OCI-LY1 (cell line): ENCODE measurements around the gene HID1.

Source experiments
- H2AFZ ChIP-seq: fragments of 200-600 bp; sonication (generic), shearing (Covaris generic); 2 replicates; pipeline ENCODE4 v1.6.0; 2014; ENCODE audit warnings: antibody characterized with exemption, mild to moderate bottlenecking, low read length
- H3F3A ChIP-seq: fragments of 200-600 bp; sonication (generic), shearing (Covaris generic); 2 replicates; pipeline ENCODE4 v1.6.0; 2014; ENCODE audit warnings: mild to moderate bottlenecking, antibody characterized with exemption, low read length, moderate library complexity; ENCODE audit not compliant: insufficient read depth
- H3K27ac ChIP-seq: fragments of 200-600 bp; sonication (generic); 2 replicates; pipeline ENCODE4 v1.5.1; 2014; ENCODE audit warnings: low read length, mixed run types, mild to moderate bottlenecking, low read depth; ENCODE audit not compliant: poor library complexity, severe bottlenecking
- H3K27me3 ChIP-seq: fragments of 200-600 bp; sonication (generic); 2 replicates; pipeline ENCODE4 v1.6.0; 2014; ENCODE audit warnings: antibody characterized with exemption, mild to moderate bottlenecking, low read length, moderate library complexity; ENCODE audit not compliant: insufficient read depth
- H3K36me3 ChIP-seq: fragments of 200-600 bp; sonication (generic); 2 replicates; pipeline ENCODE4 v1.6.1; 2014; ENCODE audit warnings: mild to moderate bottlenecking, antibody characterized with exemption, low read length, moderate library complexity, mixed read lengths; ENCODE audit not compliant: insufficient read depth
- H3K4me1 ChIP-seq: fragments of 200-600 bp; sonication (generic); 2 replicates; pipeline ENCODE4 v1.5.1; 2014; ENCODE audit warnings: mild to moderate bottlenecking, low read length, moderate library complexity; ENCODE audit not compliant: insufficient read depth, severe bottlenecking
- H3K4me2 ChIP-seq: fragments of 200-600 bp; sonication (generic), shearing (Covaris generic); 2 replicates; pipeline ENCODE4 v1.6.1; 2014; ENCODE audit warnings: low read length
- H3K4me3 ChIP-seq: fragments of 200-600 bp; sonication (generic); 2 replicates; pipeline ENCODE4 v1.5.1; 2014; ENCODE audit warnings: low read length, low read depth, mild to moderate bottlenecking, mixed read lengths; ENCODE audit not compliant: poor library complexity, severe bottlenecking
- H3K79me2 ChIP-seq: fragments of 200-600 bp; shearing (Covaris generic); 2 replicates; pipeline ENCODE4 v1.6.1; 2016; ENCODE audit warnings: mixed run types, low read length, mixed read lengths; ENCODE audit not compliant: insufficient read depth
- H3K9ac ChIP-seq: fragments of 200-600 bp; sonication (generic), shearing (Covaris generic); 2 replicates; pipeline ENCODE4 v1.6.1; 2014; ENCODE audit warnings: mild to moderate bottlenecking, low read length, mixed read lengths
- H3K9me2 ChIP-seq: fragments of 200-600 bp; sonication (generic), shearing (Covaris generic); 2 replicates; pipeline ENCODE4 v1.6.1; 2014; ENCODE audit warnings: low read depth, mild to moderate bottlenecking, low read length, mixed read lengths
- H3K9me3 ChIP-seq: fragments of 200-600 bp; shearing (Covaris generic); 2 replicates; pipeline ENCODE4 v1.6.1; 2014; ENCODE audit warnings: low read length, mixed read lengths
- H4K20me1 ChIP-seq: fragments of 200-600 bp; sonication (generic), shearing (Covaris generic); 2 replicates; pipeline ENCODE4 v1.6.0; 2016; ENCODE audit warnings: mild to moderate bottlenecking, low read length; ENCODE audit not compliant: insufficient read depth
- EZH2 ChIP-seq: fragments of 200-600 bp; sonication (generic), shearing (Covaris generic); IDR thresholded peaks from 2 replicates; pipeline ENCODE4 v1.8.0; 2017; ENCODE audit warnings: borderline replicate concordance, mixed run types, mild to moderate bottlenecking, antibody characterized with exemption, low read length, moderate library complexity, mixed read lengths
- TF ChIP-seq, protein P1 (sequence below): fragments of 200-600 bp; sonication (generic), shearing (Covaris generic); IDR thresholded peaks from 2 replicates; pipeline ENCODE4 v1.5.1; 2017; ENCODE audit warnings: mild to moderate bottlenecking, antibody characterized with exemption, low read length, moderate library complexity, mixed read lengths

The HID1 gene

GRCh38 chr17:74981979-74982662 lies 9.6 kb upstream of the HID1 start:
- Histone ChIP-seq H2AFZ (0 out of 2 replicates have a peak overlapping the region, but pooled peaks have one; percentile 67), H3K9me2 (no peaks in the 10 kb centered on the region), H3K4me2 (peak overlapping the region; percentile 80), H4K20me1 (no peaks in the 10 kb centered on the region), H3K36me3 (no peaks in the 10 kb centered on the region), H3K4me3 (peak overlapping the region; percentile 75), H3K4me1 (peaks cover 16% of the 10 kb centered on the region), H3K79me2 (no peaks in the 10 kb centered on the region), H3K9me3 (no peaks in the 10 kb centered on the region), H3K9ac (peak overlapping the region; percentile 78), H3K27ac (no peak overlapping the region), H3K27me3 (peaks cover 8% of the 10 kb centered on the region; the same call in 1 of the 2 replicates), H3F3A (peaks cover 5% of the 10 kb centered on the region; the same call in 1 of the 2 replicates)
- TF ChIP-seq, protein P1, sequence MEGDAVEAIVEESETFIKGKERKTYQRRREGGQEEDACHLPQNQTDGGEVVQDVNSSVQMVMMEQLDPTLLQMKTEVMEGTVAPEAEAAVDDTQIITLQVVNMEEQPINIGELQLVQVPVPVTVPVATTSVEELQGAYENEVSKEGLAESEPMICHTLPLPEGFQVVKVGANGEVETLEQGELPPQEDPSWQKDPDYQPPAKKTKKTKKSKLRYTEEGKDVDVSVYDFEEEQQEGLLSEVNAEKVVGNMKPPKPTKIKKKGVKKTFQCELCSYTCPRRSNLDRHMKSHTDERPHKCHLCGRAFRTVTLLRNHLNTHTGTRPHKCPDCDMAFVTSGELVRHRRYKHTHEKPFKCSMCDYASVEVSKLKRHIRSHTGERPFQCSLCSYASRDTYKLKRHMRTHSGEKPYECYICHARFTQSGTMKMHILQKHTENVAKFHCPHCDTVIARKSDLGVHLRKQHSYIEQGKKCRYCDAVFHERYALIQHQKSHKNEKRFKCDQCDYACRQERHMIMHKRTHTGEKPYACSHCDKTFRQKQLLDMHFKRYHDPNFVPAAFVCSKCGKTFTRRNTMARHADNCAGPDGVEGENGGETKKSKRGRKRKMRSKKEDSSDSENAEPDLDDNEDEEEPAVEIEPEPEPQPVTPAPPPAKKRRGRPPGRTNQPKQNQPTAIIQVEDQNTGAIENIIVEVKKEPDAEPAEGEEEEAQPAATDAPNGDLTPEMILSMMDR, result no peak
- no peak for TF ChIP-seq EZH2

- H2AFZ ChIP-seq, result no peak overlapping the region
- H3K9ac ChIP-seq, result peak overlapping the region; percentile 78
- no peaks in the 10 kb centered on the region for H3K79me2 ChIP-seq
- no peaks in the 10 kb centered on the region for H3K9me3 ChIP-seq
- H3K9me2 ChIP-seq, result no peaks in the 10 kb centered on the region
- peaks cover 1% of the 10 kb centered on the region; the same call in 1 of the 2 replicates for H3F3A ChIP-seq
- H3K36me3 ChIP-seq, result no peaks in the 10 kb centered on the region
- H3K4me2 ChIP-seq, result peak overlapping the region; percentile 80
- no peak for TF ChIP-seq EZH2
- TF ChIP-seq, protein P1, result no peak
- no peaks in the 10 kb centered on the region for H4K20me1 ChIP-seq
- H3K27ac ChIP-seq, result no peak overlapping the region
- H3K4me3 ChIP-seq, result peak overlapping the region; percentile 75
- peaks cover 15% of the 10 kb centered on the region for H3K4me1 ChIP-seq
- peaks cover 8% of the 10 kb centered on the region; the same call in 1 of the 2 replicates for H3K27me3 ChIP-seq
Measured at GRCh38 chr17:74981318-74981978, 8.9 kb upstream of the HID1 start.

DNA sequence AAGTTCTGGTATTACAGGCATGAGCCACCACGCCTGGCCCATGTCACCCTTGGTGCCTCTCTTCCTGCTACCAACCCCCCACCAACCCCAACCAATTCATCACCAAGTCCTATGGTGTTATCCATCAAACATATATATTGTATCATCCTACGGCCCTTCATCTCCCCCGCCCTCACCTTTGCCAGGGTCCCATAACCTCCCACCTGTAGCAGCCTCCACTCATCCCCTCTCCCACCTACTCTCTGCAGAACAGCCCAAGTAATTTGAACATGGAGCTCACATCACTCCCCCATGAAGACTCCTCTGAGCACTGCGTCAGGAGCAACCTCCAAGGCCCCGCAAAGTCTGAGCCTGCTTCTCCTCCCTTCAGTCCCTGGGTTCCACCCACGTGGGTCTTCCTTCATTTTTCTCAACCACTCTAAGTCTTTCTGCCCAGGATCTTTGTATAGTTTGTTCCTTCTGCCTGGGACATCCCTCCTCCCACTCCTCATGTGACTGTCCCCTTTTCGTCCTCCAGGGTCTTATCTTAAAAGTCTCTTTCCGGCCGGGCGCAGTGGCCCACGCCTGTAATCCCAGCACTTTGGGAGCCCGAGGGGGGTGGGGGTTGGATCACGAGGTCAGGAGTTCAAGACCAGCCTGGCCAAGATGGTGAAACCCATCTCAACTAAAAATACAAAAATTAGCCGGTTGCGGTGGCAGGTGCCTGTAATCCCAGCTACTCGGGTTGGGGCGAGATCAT lies 7.0 kb upstream of the HID1 start:
- no peaks in the 10 kb centered on the region for H3K79me2 ChIP-seq
- no peak overlapping the region for H3K4me2 ChIP-seq
- no peak overlapping the region for H3K27ac ChIP-seq
- peaks cover 15% of the 10 kb centered on the region for H3K4me1 ChIP-seq
- H2AFZ ChIP-seq, result no peak overlapping the region
- TF ChIP-seq, protein P1, result no peak
- no peak for TF ChIP-seq EZH2
- H3K27me3 ChIP-seq, result peaks cover 8% of the 10 kb centered on the region; the same call in 1 of the 2 replicates
- no peaks in the 10 kb centered on the region for H3K9me2 ChIP-seq
- H3K9me3 ChIP-seq, result no peaks in the 10 kb centered on the region
- H3F3A ChIP-seq, result no peaks in the 10 kb centered on the region; the same call in 1 of the 2 replicates
- H4K20me1 ChIP-seq, result no peaks in the 10 kb centered on the region
- no peak overlapping the region for H3K9ac ChIP-seq
- no peaks in the 10 kb centered on the region for H3K36me3 ChIP-seq
- H3K4me3 ChIP-seq, result no peak overlapping the region
